GM04504 (cell line): ENCODE results near the gene PSMD14.
A peak's percentile ranks its signal among the peaks of the same experiment; 100 is the strongest.

Experiments
- DNase-seq: peaks from one replicate; pipeline ENCODE4 v3.0.0-alpha.2; 2012; ENCODE audit warnings: low read depth

PSMD14 gene

GRCh38 chr2:161420406-161421074, 112.3 kb downstream of the PSMD14 start:
- no peak for DNase-seq

DNA sequence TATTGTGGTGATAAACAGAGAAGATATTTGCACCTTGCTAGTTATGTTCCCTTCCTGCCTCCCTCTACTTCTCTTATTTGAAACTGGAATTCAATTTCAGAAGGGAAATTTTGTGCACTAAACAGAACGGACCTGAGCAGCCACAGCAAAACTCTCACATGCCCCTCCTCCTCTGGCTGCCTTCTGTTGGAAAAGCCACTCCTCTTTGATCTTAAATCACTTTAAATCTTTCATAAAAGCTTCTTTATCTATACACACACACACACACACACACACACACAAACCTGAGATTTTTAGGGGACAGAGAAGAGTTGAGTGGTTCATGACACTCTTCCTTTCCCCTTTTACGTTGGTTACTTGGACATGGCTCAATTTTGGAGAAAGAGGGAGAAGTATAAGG, 113.5 kb downstream of the PSMD14 start:
- DNase-seq = no peak

- no peak for DNase-seq
These were observed 114.7 kb downstream of the PSMD14 start for GRCh38 chr2:161422816-161423403.

DNA sequence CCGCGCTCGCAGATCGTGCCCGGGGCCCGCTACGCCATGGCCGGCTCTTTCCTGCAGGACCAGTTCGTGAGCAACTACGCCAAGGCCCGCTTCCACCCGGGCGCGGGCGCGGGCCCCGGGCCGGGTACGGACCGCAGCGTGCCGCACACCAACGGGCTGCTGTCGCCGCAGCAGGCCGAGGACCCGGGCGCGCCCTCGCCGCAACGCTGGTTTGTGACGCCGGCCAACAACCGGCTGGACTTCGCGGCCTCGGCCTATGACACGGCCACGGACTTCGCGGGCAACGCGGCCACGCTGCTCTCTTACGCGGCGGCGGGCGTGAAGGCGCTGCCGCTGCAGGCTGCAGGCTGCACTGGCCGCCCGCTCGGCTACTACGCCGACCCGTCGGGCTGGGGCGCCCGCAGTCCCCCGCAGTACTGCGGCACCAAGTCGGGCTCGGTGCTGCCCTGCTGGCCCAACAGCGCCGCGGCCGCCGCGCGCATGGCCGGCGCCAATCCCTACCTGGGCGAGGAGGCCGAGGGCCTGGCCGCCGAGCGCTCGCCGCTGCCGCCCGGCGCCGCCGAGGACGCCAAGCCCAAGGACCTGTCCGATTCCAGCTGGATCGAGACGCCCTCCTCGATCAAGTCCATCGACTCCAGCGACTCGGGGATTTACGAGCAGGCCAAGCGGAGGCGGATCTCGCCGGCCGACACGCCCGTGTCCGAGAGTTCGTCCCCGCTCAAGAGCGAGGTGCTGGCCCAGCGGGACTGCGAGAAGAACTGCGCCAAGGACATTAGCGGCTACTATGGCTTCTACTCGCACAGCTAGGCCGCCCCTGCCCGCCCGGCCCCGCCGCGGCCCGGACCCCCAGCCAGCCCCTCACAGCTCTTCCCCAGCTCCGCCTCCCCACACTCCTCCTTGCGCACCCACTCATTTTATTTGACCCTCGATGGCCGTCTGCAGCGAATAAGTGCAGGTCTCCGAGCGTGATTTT, 115.5 kb downstream of the PSMD14 start:
- DNase-seq = no peak

GRCh38 chr2:161424394-161424769, 116.2 kb downstream of the PSMD14 start:
- DNase-seq = no peak

GRCh38 chr2:161424891-161425727, 116.9 kb downstream of the PSMD14 start:
- DNase-seq = no peak

- DNase-seq = no peak
These were observed 117.7 kb downstream of the PSMD14 start for GRCh38 chr2:161425728-161426454.

- no peak for DNase-seq
These were observed 118.3 kb downstream of the PSMD14 start for GRCh38 chr2:161426455-161426921.

DNA sequence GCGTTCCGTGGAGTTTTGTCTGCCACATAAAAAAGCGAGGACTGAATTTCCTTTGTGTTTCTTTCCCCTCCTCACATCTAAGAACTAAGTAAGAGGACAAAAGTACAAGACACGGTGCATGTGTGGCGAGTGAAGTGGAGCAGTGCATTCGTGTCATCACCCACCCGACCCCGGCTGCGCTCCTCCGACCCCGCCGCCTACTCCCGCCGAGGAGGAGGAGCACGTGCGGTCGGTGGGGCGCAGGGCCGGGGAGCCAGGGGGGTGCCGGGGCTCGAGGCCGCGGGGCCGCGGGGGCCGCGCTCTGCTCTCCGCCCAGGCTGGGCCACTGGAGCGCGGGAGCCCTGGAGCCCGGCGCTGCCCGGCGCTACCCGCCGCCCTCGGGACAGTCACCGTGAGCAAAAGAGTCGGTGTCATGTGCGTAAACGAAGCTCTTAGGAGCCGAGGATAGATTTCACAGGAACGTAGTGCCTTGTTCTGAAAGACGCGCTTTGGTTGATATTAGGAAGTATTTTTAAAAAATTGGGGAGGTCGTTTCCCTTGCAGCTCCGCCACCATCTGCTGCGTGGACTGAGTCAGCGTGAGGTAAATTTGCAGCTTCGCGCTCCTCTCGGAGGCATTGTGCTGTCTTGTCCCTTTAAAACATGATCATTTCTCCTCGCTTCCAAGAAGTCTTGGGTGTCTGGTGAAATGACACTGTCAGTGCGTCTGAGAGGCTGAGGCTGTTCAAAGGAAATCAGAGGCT, 118.9 kb downstream of the PSMD14 start:
- DNase-seq = no peak

- no peak for DNase-seq
These were observed 119.7 kb downstream of the PSMD14 start for GRCh38 chr2:161427664-161428587.

DNA sequence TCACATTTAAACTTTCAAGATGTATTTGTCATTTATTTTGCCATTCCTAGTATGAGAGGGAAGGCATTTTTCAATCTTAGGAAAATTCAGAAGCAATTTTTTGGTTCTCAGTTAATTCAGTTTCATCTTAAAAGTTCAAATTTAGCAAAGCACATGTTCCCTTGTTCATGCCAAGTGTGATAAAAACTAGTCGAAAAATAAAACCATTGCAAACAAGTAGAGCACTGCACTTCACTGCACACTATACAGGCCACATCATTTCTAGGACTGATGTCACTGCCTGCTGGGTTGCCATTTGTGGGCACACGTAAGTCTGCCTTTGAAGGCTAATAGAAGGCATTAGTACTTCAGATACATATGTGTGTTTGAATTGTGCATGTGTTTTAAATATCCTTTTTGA, 122.2 kb downstream of the PSMD14 start:
- DNase-seq = no peak

DNA sequence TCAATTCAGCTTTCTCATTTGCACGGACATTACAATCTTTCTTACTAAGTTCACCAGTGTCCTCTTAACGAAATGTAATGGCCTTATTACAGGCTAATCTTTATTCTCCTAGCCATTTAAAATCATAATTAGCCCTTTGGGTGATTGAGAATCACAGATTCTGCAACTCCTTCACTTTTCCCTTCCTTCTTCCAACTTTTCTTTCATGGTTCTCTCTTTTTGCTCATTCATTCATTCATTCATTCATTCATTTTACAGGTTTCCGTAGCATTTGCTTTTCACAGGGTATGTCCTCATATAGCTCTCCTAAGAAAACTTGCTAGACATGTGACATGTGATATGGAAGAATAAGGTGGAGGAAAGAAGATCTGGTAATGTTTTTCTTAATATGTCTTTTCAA, 123.9 kb downstream of the PSMD14 start:
- no peak for DNase-seq

GRCh38 chr2:161434118-161434517, 125.9 kb downstream of the PSMD14 start:
- no peak for DNase-seq

- peak; percentile 72 for DNase-seq
These were observed 128.2 kb downstream of the PSMD14 start for GRCh38 chr2:161436411-161436810.

DNA sequence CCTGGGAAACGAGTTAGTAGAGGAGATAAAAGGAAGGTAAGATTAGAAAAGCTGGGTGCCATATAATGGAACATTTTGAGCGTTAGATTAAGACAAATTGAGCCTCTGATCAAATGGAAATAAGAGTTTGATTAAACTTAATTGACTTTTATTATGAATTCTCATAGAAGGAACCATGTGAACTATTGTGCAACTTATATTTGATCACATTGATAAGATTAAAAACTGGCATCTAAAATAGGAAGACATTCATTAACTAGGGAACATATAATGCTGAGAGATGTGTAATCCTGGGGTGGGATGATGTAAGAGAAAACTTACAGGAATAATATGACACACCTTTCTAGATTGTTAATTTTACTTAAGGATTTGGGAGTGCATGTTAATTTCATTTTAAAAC, 130.4 kb downstream of the PSMD14 start:
- no peak for DNase-seq

DNA sequence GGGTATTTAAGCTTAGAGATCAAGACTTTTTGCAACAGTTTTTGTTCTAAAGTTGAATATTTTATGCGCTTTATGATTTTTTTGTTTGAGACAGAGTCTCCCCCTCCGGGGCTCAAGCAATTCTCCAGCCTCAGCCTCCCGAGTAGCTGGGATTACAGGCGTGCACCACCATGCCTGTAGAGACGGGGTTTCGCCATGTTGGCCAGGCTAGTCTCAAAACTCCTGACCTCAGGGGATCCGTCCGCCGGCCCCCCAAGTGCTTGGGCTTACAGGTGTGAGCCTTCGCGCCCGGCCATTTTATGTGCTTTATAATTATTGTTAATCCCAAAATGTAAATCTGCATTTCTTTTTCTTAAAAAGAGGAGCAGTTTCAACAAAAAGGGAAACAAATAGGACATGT, 136.9 kb downstream of the PSMD14 start:
- DNase-seq = no peak

- no peak for DNase-seq
These were observed 140.2 kb downstream of the PSMD14 start for GRCh38 chr2:161448431-161448830.
